ENCODE results near the gene DPP6. TPM values are rescaled to one million over a fixed set of nuclear protein-coding genes. Genes with fewer than 3 reads are reported as not detected.

The DPP6 gene
- total RNA-seq, 4 donors from 2014 or later = 13.4 to 33.2 (median 26.8) TPM

- WGBS = 91% methylated on average over 8 of the region's 8 CpGs
- Histone ChIP-seq H3K27me3 (no peaks in the 10 kb centered on the region), H3K4me3 (no peak overlapping the region), H3K4me1 (no peaks in the 10 kb centered on the region), H3K36me3 (peaks cover 0 to 10% (median 2%) of the 10 kb centered on the region in 4 donors), H3K27ac (replicated peaks in 1 of 4) (no peak overlapping the region), H3K9me3 (no peaks in the 10 kb centered on the region)
- intact Hi-C loops (cut with DNase I) = no loop called here
- no peak for DNase-seq (ENCODE audit: extremely low spot score)
- TF ChIP-seq CTCF (IDR thresholded peaks at IDR 0.05) (no peak), EP300 (IDR thresholded peaks at IDR 0.05) (no peak), POLR2A (IDR thresholded peaks at IDR 0.05; ENCODE audit: low read depth) (no peak), POLR2AphosphoS5 (IDR thresholded peaks at IDR 0.05) (no peak)
These were observed 723.5 kb downstream of the DPP6 start for GRCh38 chr7:154775681-154776080.

GRCh38 chr7:154776350-154776749 is 724.2 kb downstream of the DPP6 start:
- 52% methylated on average over 5 of the region's 5 CpGs for WGBS
- Histone ChIP-seq H3K27ac (replicated peaks in 1 of 4) (no peak overlapping the region), H3K9me3 (no peaks in the 10 kb centered on the region), H3K4me3 (no peak overlapping the region), H3K4me1 (no peaks in the 10 kb centered on the region), H3K36me3 (peaks cover 0 to 5% (median 2%) of the 10 kb centered on the region in 4 donors), H3K27me3 (no peaks in the 10 kb centered on the region)
- DNase-seq (ENCODE audit: extremely low spot score) = no peak
- TF ChIP-seq EP300 (IDR thresholded peaks at IDR 0.05) (no peak), POLR2AphosphoS5 (IDR thresholded peaks at IDR 0.05) (no peak), POLR2A (IDR thresholded peaks at IDR 0.05; ENCODE audit: low read depth) (no peak), CTCF (IDR thresholded peaks at IDR 0.05) (no peak)
- intact Hi-C loops (cut with DNase I) = no loop called here

GRCh38 chr7:154777023-154777422 is 724.8 kb downstream of the DPP6 start:
- intact Hi-C loops (cut with DNase I) = no loop called here
- Histone ChIP-seq H3K27me3 (no peaks in the 10 kb centered on the region), H3K27ac (replicated peaks in 1 of 4) (no peak overlapping the region), H3K4me1 (no peaks in the 10 kb centered on the region), H3K36me3 (peaks cover 0 to 5% (median 0%) of the 10 kb centered on the region in 4 donors), H3K9me3 (no peaks in the 10 kb centered on the region), H3K4me3 (no peak overlapping the region)
- 86% methylated on average over 5 of the region's 5 CpGs for WGBS
- TF ChIP-seq EP300 (IDR thresholded peaks at IDR 0.05) = no peak
- TF ChIP-seq POLR2AphosphoS5 (IDR thresholded peaks at IDR 0.05) = no peak
- TF ChIP-seq POLR2A (IDR thresholded peaks at IDR 0.05; ENCODE audit: low read depth) = no peak
- TF ChIP-seq CTCF (IDR thresholded peaks at IDR 0.05) = no peak
- no peak for DNase-seq (ENCODE audit: extremely low spot score)

GRCh38 chr7:154777489-154777888 is 725.3 kb downstream of the DPP6 start:
- H3K36me3 ChIP-seq = peaks cover 0 to 5% (median 0%) of the 10 kb centered on the region in 4 donors
- WGBS = 90% methylated on average over 13 of the region's 13 CpGs
- intact Hi-C loops (cut with DNase I) = no loop called here
- H3K27ac ChIP-seq (replicated peaks in 1 of 4) = no peak overlapping the region
- no peak overlapping the region for H3K4me3 ChIP-seq
- no peaks in the 10 kb centered on the region for H3K9me3 ChIP-seq
- no peaks in the 10 kb centered on the region for H3K27me3 ChIP-seq
- no peaks in the 10 kb centered on the region for H3K4me1 ChIP-seq
- DNase-seq (ENCODE audit: extremely low spot score) = no peak
- TF ChIP-seq EP300 (IDR thresholded peaks at IDR 0.05) (no peak), POLR2A (IDR thresholded peaks at IDR 0.05; ENCODE audit: low read depth) (no peak), POLR2AphosphoS5 (IDR thresholded peaks at IDR 0.05) (no peak), CTCF (IDR thresholded peaks at IDR 0.05) (no peak)

- 76% methylated on average over 6 of the region's 6 CpGs for WGBS
- no peaks in the 10 kb centered on the region for H3K27me3 ChIP-seq
- DNase-seq (ENCODE audit: extremely low spot score) = no peak
These were observed 725.7 kb downstream of the DPP6 start for GRCh38 chr7:154777908-154778307.

More at GRCh38 chr7:154777908-154778307, 725.7 kb downstream of the DPP6 start:
- H3K4me3 ChIP-seq = no peak overlapping the region
- intact Hi-C loops (cut with DNase I) = no loop called here
- peaks cover 0 to 5% (median 0%) of the 10 kb centered on the region in 4 donors for H3K36me3 ChIP-seq
- no peak for TF ChIP-seq EP300 (IDR thresholded peaks at IDR 0.05)
- no peak for TF ChIP-seq POLR2AphosphoS5 (IDR thresholded peaks at IDR 0.05)
- no peak for TF ChIP-seq CTCF (IDR thresholded peaks at IDR 0.05)
- no peak for TF ChIP-seq POLR2A (IDR thresholded peaks at IDR 0.05; ENCODE audit: low read depth)
- no peak overlapping the region for H3K27ac ChIP-seq (replicated peaks in 1 of 4)
- no peaks in the 10 kb centered on the region for H3K9me3 ChIP-seq
- no peaks in the 10 kb centered on the region for H3K4me1 ChIP-seq
